Peyer's patch (tissue), 4 donors: ENCODE results near the gene DZANK1. TPM values are rescaled to one million over a fixed set of nuclear protein-coding genes. Genes with fewer than 3 reads are reported as not detected.
"Not testable (repeated sequence)": the region's sequence is repeated elsewhere in the genome, so short reads cannot be mapped to it uniquely, and the experiment has no call there.

Experiments
- DNase-seq, 3 donors: peaks; one replicate each; pipeline ENCODE4 v3.0.0-alpha.2; 2017 to 2019
- H3K27ac ChIP-seq, 4 donors: fragments of 200-600 bp; sonication (generic); one replicate each; pipeline ENCODE4 v1.5.1; 2016 to 2019
- H3K27me3 ChIP-seq, 2 donors: fragments of 200-600 bp; sonication (generic); one replicate each; pipeline ENCODE4 v1.5.1; 2019
- H3K36me3 ChIP-seq, 3 donors: fragments of 200-600 bp; sonication (generic); one replicate each; pipeline ENCODE4 v1.5.1; 2016 to 2019
- H3K4me1 ChIP-seq, 4 donors: fragments of 200-600 bp; sonication (generic); one replicate each; pipeline ENCODE4 v1.5.1; 2016 to 2019
- H3K4me3 ChIP-seq, 4 donors: fragments of 200-600 bp; sonication (generic); 1 replicate in 3 of 4; 2 replicates in 1 of 4; pipeline ENCODE4 v1.5.1; 2016 to 2019; ENCODE audit warnings: mild to moderate bottlenecking in 1 of 4
- H3K9me3 ChIP-seq, 4 donors: fragments of 200-600 bp; sonication (generic); one replicate each; pipeline ENCODE4 v1.5.1; 2016 to 2019; ENCODE audit warnings: mild to moderate bottlenecking in 1 of 4
- POLR2A ChIP-seq, 2 donors: fragments of 450-650 bp; IDR thresholded peaks; one replicate each; pipeline ENCODE4 v1.5.1; 2017; ENCODE audit warnings: antibody characterized with exemption in 2 of 2, mild to moderate bottlenecking in 2 of 2, moderate library complexity in 2 of 2
- small RNA-seq, 2 donors: library from RNA; depleted of rRNA; stranded (forward); fragments of <200 nt; gene quantifications; one replicate each; pipeline ENCODE3, GENCODE V24; 2016
- total RNA-seq, 4 donors: library from RNA; depleted of rRNA; stranded (reverse); fragments of >200 nt; gene quantifications; one replicate each; pipeline ENCODE4 v1.1.0, GENCODE V29; 2016
- TF ChIP-seq, protein P1 (sequence below), 6 experiments: fragments of 450-650 bp in 4 of 6; fragments of 200-600 bp in 2 of 6; sonication (generic) in 1 of 6; IDR thresholded peaks; one replicate each; pipeline ENCODE4 v1.5.1; 2017 to 2019; ENCODE audit warnings: antibody characterized with exemption in 6 of 6, mild to moderate bottlenecking in 3 of 6, moderate library complexity in 1 of 6

DZANK1 gene
- total RNA-seq, 4 donors from 2014 or later: 1.6 to 5.0 (median 2.1) TPM

- Histone ChIP-seq H3K4me1 (no peaks in the 10 kb centered on the region), H3K27me3 (no peaks in the 10 kb centered on the region), H3K4me3 (no peak overlapping the region), H3K27ac (no peak overlapping the region), H3K9me3 (no peaks in the 10 kb centered on the region), H3K36me3 (no peaks in the 10 kb centered on the region)
- no peak for TF ChIP-seq POLR2A (IDR thresholded peaks at IDR 0.05)
- TF ChIP-seq, protein P1, sequence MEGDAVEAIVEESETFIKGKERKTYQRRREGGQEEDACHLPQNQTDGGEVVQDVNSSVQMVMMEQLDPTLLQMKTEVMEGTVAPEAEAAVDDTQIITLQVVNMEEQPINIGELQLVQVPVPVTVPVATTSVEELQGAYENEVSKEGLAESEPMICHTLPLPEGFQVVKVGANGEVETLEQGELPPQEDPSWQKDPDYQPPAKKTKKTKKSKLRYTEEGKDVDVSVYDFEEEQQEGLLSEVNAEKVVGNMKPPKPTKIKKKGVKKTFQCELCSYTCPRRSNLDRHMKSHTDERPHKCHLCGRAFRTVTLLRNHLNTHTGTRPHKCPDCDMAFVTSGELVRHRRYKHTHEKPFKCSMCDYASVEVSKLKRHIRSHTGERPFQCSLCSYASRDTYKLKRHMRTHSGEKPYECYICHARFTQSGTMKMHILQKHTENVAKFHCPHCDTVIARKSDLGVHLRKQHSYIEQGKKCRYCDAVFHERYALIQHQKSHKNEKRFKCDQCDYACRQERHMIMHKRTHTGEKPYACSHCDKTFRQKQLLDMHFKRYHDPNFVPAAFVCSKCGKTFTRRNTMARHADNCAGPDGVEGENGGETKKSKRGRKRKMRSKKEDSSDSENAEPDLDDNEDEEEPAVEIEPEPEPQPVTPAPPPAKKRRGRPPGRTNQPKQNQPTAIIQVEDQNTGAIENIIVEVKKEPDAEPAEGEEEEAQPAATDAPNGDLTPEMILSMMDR (IDR thresholded peaks at IDR 0.05): no peak
- DNase-seq: no peak
Observed at GRCh38 chr20:18359854-18360253, 107.0 kb downstream of the DZANK1 start.

- H3K27me3 ChIP-seq, H3K36me3 ChIP-seq, H3K9me3 ChIP-seq, H3K4me3 ChIP-seq, DNase-seq, H3K4me1 ChIP-seq, H3K27ac ChIP-seq: not testable (repeated sequence)
Observed at GRCh38 chr20:18349749-18350148, 117.1 kb downstream of the DZANK1 start.

Small RNAs within 50 kb of the gene (small RNA-seq; reads per million reads assigned to genes)
- gene MIR3192: 0 reads per million in 2 donors
- gene RNA5SP476: 0 reads per million in 2 donors

Other genes with a start within 250 kb of the DZANK1 start
- gene ZNF133, start 178.5 kb downstream of the DZANK1 start, total RNA-seq: 10 to 100 TPM; 11.4 to 23.1 (median 15.6) TPM
- 1 to 10 TPM; 7.4 to 9.9 (median 8.6) TPM for gene POLR3F, start 360 bp upstream of the DZANK1 start, total RNA-seq
- 10 to 100 TPM in 3 of 4 donors, 1 to 10 TPM in 1; 6.2 to 14.9 (median 12.8) TPM for gene RBBP9, start 30.2 kb upstream of the DZANK1 start, total RNA-seq
- 10 to 100 TPM; 31.3 to 43.7 (median 36.0) TPM for gene SEC23B, start 40.9 kb upstream of the DZANK1 start, total RNA-seq
- 10 to 100 TPM; 19.8 to 72.9 (median 61.8) TPM for gene SMIM26, start 100.4 kb upstream of the DZANK1 start, total RNA-seq
- 10 to 100 TPM in 2 of 4 donors, 1 to 10 TPM in 2; 6.0 to 18.8 (median 10.2) TPM for gene DTD1, start 121.0 kb upstream of the DZANK1 start, total RNA-seq